Endothelial cell of umbilical vein (primary cell): ENCODE data around the gene NUDT17. TPM values are rescaled to one million over a fixed set of nuclear protein-coding genes. Genes with fewer than 3 reads are reported as not detected.

Source experiments
- BruUV-seq: library from RNA; stranded (reverse); fragments of 400-500 nt; replicated peaks from 2 replicates; lab custom pipeline; 2021; lab: Mats Ljungman, UMichigan
- CTCF ChIA-PET: fragments of 300-600, 350-600 bp; sonication (Branson Sonifier 250); formaldehyde crosslinking; loops from one replicate; lab custom pipeline; 2021; ENCODE audit warnings: antibody characterized with exemption, inconsistent platforms; lab: Charles Lee
- POLR2A ChIA-PET: fragments of 300-600, 350-600 bp; sonication (Branson Sonifier 250); formaldehyde crosslinking; loops from one replicate; lab custom pipeline; 2021; ENCODE audit warnings: antibody characterized with exemption, inconsistent platforms; lab: Charles Lee
- DNase-seq: peaks from one replicate; pipeline ENCODE4 v3.0.0-alpha.2; 2011; ENCODE audit warnings: low read depth, low spot score
- FAIRE-seq: peaks from 2 replicates; lab custom pipeline; 2011; peaks lifted over from hg19 to GRCh38; lab: Jason Lieb, UNC
- H2AFZ ChIP-seq: 2 replicates; pipeline ENCODE4 v1.6.0; 2012; ENCODE audit warnings: low read depth, low read length, control low read depth, inconsistent platforms
- H3K27ac ChIP-seq: 2 replicates; pipeline ENCODE4 v1.5.1; 2011; ENCODE audit warnings: low read depth, mild to moderate bottlenecking, control low read depth, low read length, moderate library complexity; ENCODE audit not compliant: insufficient read depth
- H3K27me3 ChIP-seq, 2 experiments: 2 replicates each; pipeline versions ENCODE4 v1.6.0 to v1.6.1; 2011; ENCODE audit warnings: low read length in 2 of 2, mixed read lengths in 1 of 2; ENCODE audit not compliant: control insufficient read depth in 2 of 2, insufficient read depth in 2 of 2
- H3K36me3 ChIP-seq, 2 experiments: 2 replicates in 1 of 2; 3 replicates in 1 of 2; pipeline ENCODE4 v1.5.1; 2011; ENCODE audit warnings: low read length in 2 of 2, mild to moderate bottlenecking in 1 of 2, moderate library complexity in 1 of 2; ENCODE audit not compliant: control insufficient read depth in 2 of 2, insufficient read depth in 2 of 2; ENCODE audit errors: extremely low read depth in 1 of 2
- H3K4me1 ChIP-seq: 3 replicates; pipeline ENCODE4 v1.5.1; 2011; ENCODE audit warnings: mild to moderate bottlenecking, low read length; ENCODE audit not compliant: control insufficient read depth, insufficient read depth; ENCODE audit errors: extremely low read depth
- H3K4me2 ChIP-seq: 2 replicates; pipeline ENCODE4 v1.6.1; 2011; ENCODE audit warnings: low read length, control low read depth, mixed read lengths; ENCODE audit not compliant: insufficient read depth
- H3K4me3 ChIP-seq, 3 experiments: fragments of 200-600 bp in 1 of 3; sonication (generic), shearing (Covaris generic) in 1 of 3; replicated peaks in 1 of 3; 2 replicates each; pipeline ENCODE4 v1.5.1; 2011 to 2016; ENCODE audit warnings: control low read depth in 3 of 3, low read length in 3 of 3, mild to moderate bottlenecking in 2 of 3, inconsistent platforms in 1 of 3, low read depth in 1 of 3, moderate library complexity in 1 of 3; ENCODE audit not compliant: insufficient read depth in 1 of 3
- H3K79me2 ChIP-seq: 2 replicates; pipeline ENCODE4 v1.6.0; 2012; ENCODE audit warnings: low read length, inconsistent platforms; ENCODE audit not compliant: control insufficient read depth, insufficient read depth
- H3K9ac ChIP-seq: replicated peaks from 2 replicates; pipeline ENCODE3; 2011; ENCODE audit warnings: low read length, control low read depth; ENCODE audit not compliant: insufficient read depth; ENCODE audit errors: extremely low read depth
- H3K9me1 ChIP-seq: replicated peaks from 3 replicates; pipeline ENCODE4 v1.6.0; 2011; ENCODE audit warnings: mild to moderate bottlenecking, low read length; ENCODE audit not compliant: control insufficient read depth, insufficient read depth; ENCODE audit errors: extremely low read depth
- H3K9me3 ChIP-seq: replicated peaks from 2 replicates; pipeline ENCODE4 v1.5.1; 2012; ENCODE audit warnings: low read length, inconsistent platforms; ENCODE audit not compliant: control insufficient read depth, insufficient read depth
- H4K20me1 ChIP-seq: replicated peaks from 2 replicates; pipeline ENCODE3; 2011; ENCODE audit warnings: mild to moderate bottlenecking, low read length; ENCODE audit not compliant: control insufficient read depth, insufficient read depth; ENCODE audit errors: extremely low read depth
- EZH2 ChIP-seq: IDR thresholded peaks from 2 replicates; pipeline ENCODE4 v1.6.1; 2012; ENCODE audit warnings: borderline replicate concordance, low read depth, mild to moderate bottlenecking, moderate library complexity, low read length, inconsistent platforms; ENCODE audit not compliant: severe bottlenecking
- FOS ChIP-seq: IDR thresholded peaks from 2 replicates; pipeline ENCODE4 v1.6.1; 2011; ENCODE audit warnings: mild to moderate bottlenecking, low read length, moderate library complexity, borderline replicate concordance; ENCODE audit not compliant: insufficient read depth
- GATA2 ChIP-seq: IDR thresholded peaks from 2 replicates; pipeline ENCODE4 v1.7.0; 2011; ENCODE audit warnings: low read depth, mild to moderate bottlenecking, moderate library complexity, mixed read lengths, low read length; ENCODE audit not compliant: insufficient read length, insufficient read depth
- JUN ChIP-seq: IDR thresholded peaks from 2 replicates; pipeline ENCODE4 v1.6.1; 2011; ENCODE audit warnings: borderline replicate concordance, low read depth; ENCODE audit not compliant: insufficient read length, insufficient read depth
- MYC ChIP-seq: IDR thresholded peaks from one replicate; pipeline ENCODE4 v1.6.1; 2011; ENCODE audit warnings: mild to moderate bottlenecking, low read depth, low read length
- POLR2A ChIP-seq: IDR thresholded peaks from 2 replicates; pipeline ENCODE4 v1.6.1; 2012; ENCODE audit warnings: low read depth, mild to moderate bottlenecking, control low read depth, low read length
- POLR2AphosphoS5 ChIP-seq: IDR thresholded peaks from 2 replicates; pipeline ENCODE4 v1.6.1; 2012; ENCODE audit warnings: low read depth, mild to moderate bottlenecking, control low read depth, low read length, moderate library complexity; ENCODE audit not compliant: insufficient read depth
- dilution Hi-C: fragments of 300-500 bp; cut with MboI; formaldehyde crosslinking; loops from one replicate; pipeline ENCODE4 v1.15.0; 2019; ENCODE audit warnings: low sequenced_read_pairs; ENCODE audit not compliant: extremely low pct_ligation_motif_present
- intact Hi-C: fragments of 100-400 bp; cut with micrococcal nuclease; formaldehyde crosslinking; loops from one replicate; pipeline ENCODE4 v1.10.0; 2022
- polyA plus RNA-seq, 4 experiments: library from polyadenylated mRNA; depleted of rRNA in 3 of 4; stranded (reverse) in 3 of 4; unstranded in 1 of 4; fragments of >200 nt; gene quantifications; 2 replicates each; pipeline versions ENCODE4 v1.2.1 to v1.2.3, GENCODE V29; 2011 to 2012; ENCODE audit warnings: missing spikeins in 1 of 4
- total RNA-seq: library from RNA; stranded (reverse); gene quantifications from 2 replicates; pipeline ENCODE4 v1.2.3, GENCODE V29; 2021
- TF ChIP-seq, protein P1 (sequence below): IDR thresholded peaks from 2 replicates; pipeline ENCODE4 v1.6.1; 2011; ENCODE audit not compliant: insufficient read depth, insufficient read length
- TF ChIP-seq, protein P2 (sequence below), 2 donors: IDR thresholded peaks; 1 replicate in 1 of 2; 2 replicates in 1 of 2; pipeline ENCODE4 v1.5.1; 2011; ENCODE audit warnings: low read length in 2 of 2, mild to moderate bottlenecking in 2 of 2, moderate library complexity in 2 of 2, control low read depth in 1 of 2, inconsistent platforms in 1 of 2, low read depth in 1 of 2; ENCODE audit not compliant: insufficient read depth in 1 of 2; ENCODE audit errors: extremely low read depth in 1 of 2

The NUDT17 gene
- total and polyA plus RNA-seq, 2 donors (not counting 3 experiments of a cell fraction or from before 2014, with no cell fraction given): 3.6 to 9.0 TPM

DNA sequence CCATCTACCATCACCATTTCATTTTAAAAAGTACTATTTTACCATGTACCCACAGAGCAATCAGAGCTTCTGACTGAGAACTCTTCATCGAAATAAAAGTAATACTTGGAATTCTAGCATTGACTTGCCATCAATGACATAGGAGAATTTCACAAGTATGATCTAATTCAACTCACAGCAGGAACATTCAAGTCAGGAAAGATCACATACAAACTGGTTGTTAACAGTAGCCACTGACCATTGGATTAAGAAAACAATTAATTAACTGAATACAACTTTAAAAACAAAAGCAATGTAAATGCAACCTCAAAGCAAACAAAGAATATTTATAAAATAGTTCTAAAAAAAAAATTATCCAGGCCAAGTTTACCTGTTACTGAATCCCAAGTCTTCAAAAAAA is 40.4 kb upstream of the NUDT17 start:
- intact Hi-C loops (no loop called here), dilution Hi-C loops (no loop called here)
- H4K20me1 ChIP-seq: peaks cover 2% of the 10 kb centered on the region
- no peaks in the 10 kb centered on the region for H3K4me1 ChIP-seq
- H3K27ac ChIP-seq: no peak overlapping the region
- H3K9ac ChIP-seq: no peak overlapping the region
- no peaks in the 10 kb centered on the region for H3K9me1 ChIP-seq
- peaks cover 0 to 2% of the 10 kb centered on the region in 2 experiments for H3K36me3 ChIP-seq
- BruUV-seq: no TSS peak
- no peaks in the 10 kb centered on the region for H3K27me3 ChIP-seq
- CTCF ChIA-PET: interaction anchor here (2.0 to 3.3 kb wide), 4 partner anchors 10 to 19 kb away, joined by 5 to 19 read pairs (median 10); no protein-coding TSS in a partner anchor
- no peaks in the 10 kb centered on the region for H3K9me3 ChIP-seq
- POLR2A ChIA-PET: no interaction called here
- no peak for FAIRE-seq
- no peak for DNase-seq
- no peak overlapping the region for H2AFZ ChIP-seq
- H3K4me3 ChIP-seq: no peak overlapping the region
- TF ChIP-seq GATA2 (no peak), POLR2AphosphoS5 (no peak), POLR2A (no peak), FOS (no peak), JUN (no peak), MYC (no peak), EZH2 (no peak)
- TF ChIP-seq, protein P1, sequence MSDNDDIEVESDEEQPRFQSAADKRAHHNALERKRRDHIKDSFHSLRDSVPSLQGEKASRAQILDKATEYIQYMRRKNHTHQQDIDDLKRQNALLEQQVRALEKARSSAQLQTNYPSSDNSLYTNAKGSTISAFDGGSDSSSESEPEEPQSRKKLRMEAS: no peak
- TF ChIP-seq, protein P2, sequence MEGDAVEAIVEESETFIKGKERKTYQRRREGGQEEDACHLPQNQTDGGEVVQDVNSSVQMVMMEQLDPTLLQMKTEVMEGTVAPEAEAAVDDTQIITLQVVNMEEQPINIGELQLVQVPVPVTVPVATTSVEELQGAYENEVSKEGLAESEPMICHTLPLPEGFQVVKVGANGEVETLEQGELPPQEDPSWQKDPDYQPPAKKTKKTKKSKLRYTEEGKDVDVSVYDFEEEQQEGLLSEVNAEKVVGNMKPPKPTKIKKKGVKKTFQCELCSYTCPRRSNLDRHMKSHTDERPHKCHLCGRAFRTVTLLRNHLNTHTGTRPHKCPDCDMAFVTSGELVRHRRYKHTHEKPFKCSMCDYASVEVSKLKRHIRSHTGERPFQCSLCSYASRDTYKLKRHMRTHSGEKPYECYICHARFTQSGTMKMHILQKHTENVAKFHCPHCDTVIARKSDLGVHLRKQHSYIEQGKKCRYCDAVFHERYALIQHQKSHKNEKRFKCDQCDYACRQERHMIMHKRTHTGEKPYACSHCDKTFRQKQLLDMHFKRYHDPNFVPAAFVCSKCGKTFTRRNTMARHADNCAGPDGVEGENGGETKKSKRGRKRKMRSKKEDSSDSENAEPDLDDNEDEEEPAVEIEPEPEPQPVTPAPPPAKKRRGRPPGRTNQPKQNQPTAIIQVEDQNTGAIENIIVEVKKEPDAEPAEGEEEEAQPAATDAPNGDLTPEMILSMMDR (IDR thresholded peaks at IDR 0.05; ENCODE audit: extremely low read depth in 1 of 2, insufficient read depth in 1 of 2, low read depth in 1 of 2, low read length in 2 of 2): no peak
- no peak overlapping the region for H3K4me2 ChIP-seq
- H3K79me2 ChIP-seq: peaks cover 71% of the 10 kb centered on the region
